ENCODE data around the gene ATP8B4.
"Not testable (repeated sequence)": the region's sequence is repeated elsewhere in the genome, so short reads cannot be mapped to it uniquely, and the experiment has no call there.

ATP8B4 gene

DNA sequence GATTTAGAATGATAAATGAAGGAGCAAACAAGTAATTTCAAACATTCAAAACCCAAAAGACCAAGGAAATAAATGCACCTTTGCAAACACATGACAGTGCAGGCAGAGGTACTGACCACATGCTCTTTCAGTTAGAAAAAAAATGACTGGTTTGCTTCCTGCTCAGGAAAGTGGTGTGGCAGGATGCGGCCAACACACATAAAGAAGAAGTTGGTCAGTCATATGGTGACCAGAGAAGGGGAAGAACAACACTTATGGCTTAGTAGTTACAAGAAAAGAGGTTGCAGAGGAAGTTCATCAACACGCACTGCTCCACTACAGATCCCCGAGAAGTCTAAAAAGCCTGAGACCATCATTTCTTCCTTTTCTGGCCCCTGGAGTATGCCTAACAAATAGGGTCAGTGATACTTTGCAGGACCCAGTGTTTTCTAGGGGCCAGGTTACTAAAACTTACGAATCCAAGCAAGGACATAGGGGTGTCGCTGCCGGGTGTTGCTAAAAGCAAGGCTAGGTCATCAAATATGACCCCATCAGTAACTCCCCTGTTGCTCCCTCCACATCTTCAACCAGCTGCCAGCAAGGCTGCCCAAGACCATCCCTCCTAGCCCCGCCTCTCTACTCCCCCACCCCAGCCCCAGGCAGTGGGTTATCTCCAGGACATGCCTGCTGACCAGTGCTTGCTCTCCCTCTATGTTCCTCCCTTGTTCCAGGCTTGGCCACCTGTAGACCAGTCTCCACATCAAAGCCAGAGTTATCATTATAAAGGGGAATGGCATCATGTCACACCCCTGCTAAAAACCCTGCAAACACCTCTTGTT, 11.2 kb downstream of the ATP8B4 start:
- no peak for DNase-seq (ENCODE audit: low spot score)

DNA sequence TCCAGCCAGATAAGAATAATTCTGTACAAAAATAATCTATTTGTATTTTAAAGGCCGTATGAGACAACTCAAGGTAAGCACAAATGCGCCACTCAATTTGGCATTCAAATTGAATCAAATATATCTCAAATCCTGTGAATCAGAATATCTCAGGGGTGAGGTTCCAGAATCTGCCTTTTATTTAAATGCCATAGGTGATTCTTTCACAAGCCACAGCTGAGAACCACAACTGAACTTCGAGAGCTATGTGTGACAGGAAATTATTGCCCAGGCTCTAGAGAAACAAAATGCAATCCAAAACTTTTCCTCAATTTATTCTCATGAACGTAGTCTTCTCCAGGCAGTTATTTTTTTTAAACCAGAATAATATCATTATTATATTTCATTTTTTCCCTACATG, 11.9 kb downstream of the ATP8B4 start:
- DNase-seq (ENCODE audit: low spot score): no peak

DNA sequence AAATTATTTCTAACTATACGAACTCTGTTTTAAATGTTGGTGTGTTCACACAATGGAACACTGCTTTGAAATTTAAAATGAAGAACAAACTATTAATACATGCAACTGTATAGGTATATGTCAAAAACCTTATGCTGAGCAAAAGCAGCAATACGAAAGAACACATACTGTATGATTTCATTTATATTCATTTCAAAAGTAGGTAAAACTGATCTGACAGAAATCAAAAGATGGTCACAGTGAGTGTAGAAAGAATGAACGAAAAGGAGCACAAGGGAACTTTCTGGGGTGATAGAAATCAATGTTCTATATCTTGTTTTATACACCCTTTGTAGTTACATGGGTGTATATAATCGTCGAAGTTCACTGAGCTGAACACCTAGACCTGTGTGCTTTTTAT, 12.6 kb downstream of the ATP8B4 start:
- DNase-seq (ENCODE audit: low spot score): no peak

DNA sequence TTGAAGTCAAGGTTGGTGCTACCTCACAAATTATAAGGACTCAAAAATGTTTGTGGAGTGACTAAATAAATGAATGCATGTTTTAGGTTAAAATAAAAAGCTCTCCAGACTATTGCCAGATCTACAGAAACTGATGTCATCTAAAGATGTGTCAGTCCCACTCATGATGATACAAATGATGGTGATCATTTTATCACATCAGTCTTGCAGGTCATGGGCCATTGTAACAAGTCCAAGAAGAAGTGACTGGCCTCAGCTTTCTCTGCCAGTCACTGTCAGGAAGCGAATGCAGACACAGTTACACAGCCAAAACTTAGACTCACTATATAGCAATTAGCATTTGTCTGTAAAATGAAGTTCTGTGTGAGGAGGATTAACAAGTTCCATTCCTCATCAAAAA, 18.5 kb downstream of the ATP8B4 start:
- no peak for DNase-seq (ENCODE audit: low spot score)

DNA sequence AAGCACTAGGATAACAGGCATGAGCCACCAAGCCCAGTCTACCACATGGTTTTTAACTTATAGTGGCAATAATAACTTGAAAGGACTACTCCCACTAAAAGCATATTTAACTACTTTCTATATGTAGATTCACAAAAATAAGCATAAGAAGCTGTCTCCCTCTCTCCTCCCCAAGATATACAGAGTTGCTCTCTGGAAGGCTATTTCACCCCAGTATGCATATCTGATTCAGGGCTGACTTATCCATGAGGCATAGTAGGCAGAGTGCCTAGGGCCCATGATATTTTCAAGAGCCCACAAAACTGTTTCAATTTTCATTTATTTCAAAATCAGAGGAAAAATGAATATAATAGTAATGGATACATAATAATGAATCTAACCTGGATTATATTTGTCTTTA, 20.5 kb downstream of the ATP8B4 start:
- DNase-seq (ENCODE audit: low spot score): no peak

DNA sequence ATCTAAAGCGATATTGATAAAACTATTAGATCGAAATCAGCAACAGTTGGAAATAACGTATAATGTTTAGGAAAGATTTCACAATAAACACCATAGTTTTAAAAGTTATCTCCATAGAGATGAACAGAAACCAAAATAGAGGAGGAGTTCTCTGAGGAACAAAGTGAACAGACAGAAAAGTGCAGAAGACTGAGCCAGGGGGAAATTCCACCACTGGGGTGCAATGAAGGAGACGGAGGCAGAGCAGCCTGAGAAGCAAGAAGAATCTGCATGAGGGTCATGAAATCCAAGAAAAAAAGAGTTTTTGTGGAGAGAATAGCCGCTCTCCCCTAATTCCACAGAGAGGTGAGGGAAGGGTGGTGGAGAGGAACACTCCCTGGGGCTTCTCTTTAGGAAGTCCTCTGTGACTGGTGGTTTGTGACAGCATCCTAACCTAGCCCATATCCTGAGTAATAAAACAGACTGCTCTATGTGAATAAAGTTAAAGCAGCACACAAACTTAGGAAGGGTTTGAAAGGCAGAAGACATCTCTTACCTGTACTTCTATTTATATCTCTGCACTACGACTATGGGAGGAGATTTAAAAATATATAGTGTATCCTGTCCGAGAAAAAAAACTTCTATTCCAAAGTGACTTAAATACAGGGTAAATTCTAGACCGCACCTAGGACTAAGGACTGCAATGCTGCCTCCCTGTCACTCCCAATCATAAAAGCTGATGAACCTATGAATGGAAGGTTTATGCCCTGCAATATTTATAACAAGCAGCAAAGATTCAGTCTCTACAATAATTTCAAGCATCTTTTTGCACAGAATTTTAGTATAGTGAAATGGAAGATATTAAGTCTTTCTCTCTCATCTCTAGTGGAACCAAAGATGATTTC, 22.9 kb downstream of the ATP8B4 start:
- no peak for DNase-seq (ENCODE audit: low spot score)

DNA sequence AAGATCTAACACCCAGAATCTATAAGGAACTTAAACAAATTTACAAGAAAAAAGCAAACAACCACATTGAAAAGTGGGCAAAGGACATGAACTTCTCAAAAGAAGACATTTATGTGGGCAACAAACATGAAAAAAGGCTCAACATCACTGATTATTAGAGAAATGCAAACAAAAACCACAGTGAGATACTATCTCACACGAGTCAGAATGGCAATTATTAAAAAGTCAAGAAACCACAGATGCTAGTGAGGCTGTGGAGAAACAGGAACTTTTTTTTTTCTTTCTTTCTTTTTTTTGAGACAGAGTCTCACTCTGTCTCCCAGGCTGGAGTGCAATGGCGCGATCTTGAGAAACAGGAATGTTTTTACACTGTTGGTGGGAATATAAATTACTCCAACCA, 29.6 kb downstream of the ATP8B4 start:
- not testable (repeated sequence) for DNase-seq (ENCODE audit: low spot score)

DNA sequence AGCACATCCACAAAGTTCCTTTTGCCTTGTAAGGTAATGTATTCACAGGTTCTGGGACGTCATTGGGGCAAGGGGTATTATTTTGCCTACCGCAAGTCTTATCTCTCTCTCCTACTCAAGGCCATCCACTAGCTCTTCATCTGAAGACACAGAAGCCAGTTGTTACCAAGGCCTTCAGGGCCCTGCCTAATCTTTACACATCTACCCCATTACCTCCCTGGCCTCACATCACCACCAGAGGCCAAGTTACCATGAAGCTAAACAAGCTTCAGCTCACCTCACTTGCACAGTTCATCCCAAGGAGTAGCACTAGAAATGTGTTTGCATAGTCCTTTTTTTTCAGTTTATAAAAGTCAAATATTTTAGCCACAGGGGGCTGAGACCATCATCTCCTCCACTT, 34.1 kb downstream of the ATP8B4 start:
- no peak for DNase-seq (ENCODE audit: low spot score)

DNA sequence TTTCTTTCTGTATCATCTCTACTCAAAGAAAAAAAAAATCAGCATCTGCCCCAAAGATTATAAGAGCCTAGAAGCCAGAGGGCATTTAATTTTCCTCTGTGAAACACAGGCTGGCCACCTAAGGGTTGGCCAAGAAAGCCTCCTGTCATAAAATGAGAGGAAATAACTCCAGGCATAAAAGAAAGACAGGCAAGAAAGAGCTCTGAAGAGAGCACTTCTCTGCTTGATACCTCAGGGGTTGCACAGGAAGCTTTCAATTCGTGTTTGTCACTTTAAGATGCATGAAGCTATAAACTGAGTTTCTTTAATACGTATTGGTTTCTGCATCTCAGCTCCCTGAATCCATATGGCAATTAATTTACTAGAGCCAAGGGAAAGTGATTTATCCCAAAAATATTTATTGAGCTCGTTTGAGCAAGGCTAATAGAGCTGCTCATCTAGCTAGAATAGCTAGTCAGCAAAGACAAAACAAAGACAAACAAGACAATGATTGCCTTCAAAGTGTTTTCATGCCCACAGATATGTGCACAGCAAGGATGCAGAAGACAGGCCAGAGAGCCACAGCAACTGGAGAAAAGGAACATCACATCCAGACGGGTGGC, 35.5 kb downstream of the ATP8B4 start:
- DNase-seq (ENCODE audit: low spot score): no peak

DNA sequence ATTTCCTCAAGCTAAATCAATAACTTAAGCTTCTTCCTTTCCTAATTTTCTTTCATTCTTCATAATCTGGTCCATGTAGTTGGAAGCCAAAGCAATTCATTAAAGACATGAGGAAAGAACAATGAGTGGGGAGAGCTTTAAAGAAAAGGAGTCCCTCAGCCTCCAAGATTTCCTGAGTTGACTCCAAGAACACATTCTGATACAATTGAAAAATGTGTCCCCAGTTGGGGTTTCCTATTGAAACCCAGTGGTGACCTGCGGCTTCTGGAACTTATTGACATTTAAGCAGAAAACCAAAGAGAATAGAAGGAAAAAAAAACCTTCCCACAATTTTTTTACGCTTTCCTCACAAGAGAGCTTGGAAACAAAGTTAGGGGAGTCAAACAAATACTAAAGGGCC, 37.0 kb downstream of the ATP8B4 start:
- DNase-seq (ENCODE audit: low spot score): no peak

DNA sequence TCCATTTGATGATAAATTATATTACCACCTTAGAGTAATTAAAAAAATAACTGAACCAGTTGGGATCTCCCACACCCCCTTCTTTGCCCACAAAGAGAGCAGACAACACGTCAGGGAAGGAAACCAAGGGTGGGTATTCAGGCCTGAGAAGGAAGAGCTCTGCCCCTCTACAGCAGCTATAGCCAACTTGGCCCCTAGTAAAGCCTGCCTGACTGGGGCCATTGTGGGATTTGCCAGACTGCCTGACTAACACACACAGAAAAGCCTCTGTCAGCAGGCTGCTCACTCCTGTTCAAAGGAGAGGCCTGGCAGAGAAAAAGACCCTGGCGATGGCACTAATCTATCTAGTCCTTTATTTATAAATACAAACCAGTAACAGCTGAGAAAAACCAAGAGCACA, 41.4 kb downstream of the ATP8B4 start:
- no peak for DNase-seq (ENCODE audit: low spot score)

DNA sequence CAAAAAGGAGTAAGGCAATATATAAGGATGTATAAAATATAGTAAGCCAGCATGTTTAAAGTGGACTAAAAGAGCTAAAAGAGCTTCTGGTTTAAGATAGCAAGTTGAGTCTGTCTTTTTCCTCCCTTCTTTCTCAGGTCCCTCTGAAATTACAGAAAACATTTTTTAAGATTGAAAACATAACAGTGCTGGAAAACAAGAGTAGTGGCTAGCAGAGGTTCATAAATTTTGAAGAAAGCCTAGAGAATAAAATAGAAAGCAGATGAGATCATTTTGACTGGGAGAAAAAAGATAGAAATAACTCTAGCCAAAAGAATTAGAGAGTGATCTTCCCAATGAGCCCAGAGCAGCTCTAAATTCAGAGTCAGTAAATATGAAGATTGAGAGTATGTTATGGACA, 41.9 kb downstream of the ATP8B4 start:
- no peak for DNase-seq (ENCODE audit: low spot score)

DNA sequence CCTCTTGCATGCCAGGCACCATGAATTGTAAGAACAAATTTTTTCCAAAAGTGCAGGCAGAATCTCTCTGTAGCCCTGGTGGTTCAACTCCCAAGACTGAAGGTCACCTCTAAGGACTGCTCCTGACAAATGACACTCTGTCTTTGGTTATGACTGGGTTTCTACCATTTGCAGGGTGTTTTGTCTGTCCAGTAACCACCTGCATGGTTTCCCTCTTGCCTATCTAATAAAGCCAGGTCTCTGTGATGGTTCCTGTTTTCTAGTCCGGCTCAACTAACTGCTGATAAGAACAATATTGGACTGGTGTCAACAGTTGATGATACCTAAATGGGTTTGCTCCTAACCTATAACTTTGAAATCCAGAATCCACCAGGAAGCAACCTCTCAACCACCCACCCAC, 43.7 kb downstream of the ATP8B4 start:
- DNase-seq (ENCODE audit: low spot score): no peak

DNA sequence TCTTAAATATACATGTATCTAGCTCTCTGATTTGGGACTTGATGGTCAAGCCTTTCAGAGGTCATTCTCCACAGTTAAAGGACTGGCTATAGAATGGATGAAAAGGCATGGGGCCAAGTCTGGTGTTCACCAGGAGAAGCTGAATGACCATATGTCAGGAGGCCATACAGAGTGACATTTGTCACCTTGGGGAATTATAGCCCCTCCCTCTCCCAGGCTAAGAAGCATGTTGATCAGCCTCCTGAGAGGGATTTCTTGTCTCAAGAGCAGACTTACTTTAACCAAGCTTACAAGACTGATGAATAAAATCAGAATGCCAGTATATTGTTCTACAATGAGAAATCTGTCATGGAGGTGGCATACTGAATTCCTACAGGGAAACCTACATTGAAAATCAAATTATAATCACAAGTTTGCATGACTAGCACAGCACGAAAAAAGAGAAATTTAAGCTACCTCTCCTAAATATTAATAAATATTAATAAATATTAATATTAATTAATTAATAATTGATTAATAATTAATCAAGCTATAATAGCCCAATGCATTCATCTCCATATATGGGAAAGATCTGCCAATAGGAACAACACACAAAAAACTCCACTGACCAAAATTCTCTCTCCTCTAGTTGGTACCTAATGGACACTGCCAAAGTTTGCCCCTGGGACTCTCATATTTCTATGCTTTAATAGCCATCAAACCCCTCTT, 47.3 kb downstream of the ATP8B4 start:
- no peak for DNase-seq (ENCODE audit: low spot score)

DNA sequence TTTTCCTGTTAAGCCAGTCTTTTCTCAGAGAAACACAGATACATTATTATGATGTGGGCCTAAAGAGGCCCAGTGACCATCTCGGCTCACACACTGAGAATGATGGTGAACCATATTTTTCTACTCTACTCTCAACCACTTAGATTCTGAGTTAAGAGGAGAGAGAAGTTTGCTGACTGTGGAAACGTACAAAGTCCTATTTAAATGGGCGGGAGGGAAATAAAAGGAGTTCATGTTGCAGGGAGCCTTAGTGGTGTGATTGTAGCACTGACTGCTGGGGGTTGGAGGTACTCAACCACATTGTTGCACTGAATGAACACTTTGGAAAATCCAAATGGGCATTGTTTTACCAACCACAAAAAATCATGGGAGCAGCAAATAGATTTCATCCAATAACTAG, 51.0 kb downstream of the ATP8B4 start:
- DNase-seq (ENCODE audit: low spot score): no peak

DNA sequence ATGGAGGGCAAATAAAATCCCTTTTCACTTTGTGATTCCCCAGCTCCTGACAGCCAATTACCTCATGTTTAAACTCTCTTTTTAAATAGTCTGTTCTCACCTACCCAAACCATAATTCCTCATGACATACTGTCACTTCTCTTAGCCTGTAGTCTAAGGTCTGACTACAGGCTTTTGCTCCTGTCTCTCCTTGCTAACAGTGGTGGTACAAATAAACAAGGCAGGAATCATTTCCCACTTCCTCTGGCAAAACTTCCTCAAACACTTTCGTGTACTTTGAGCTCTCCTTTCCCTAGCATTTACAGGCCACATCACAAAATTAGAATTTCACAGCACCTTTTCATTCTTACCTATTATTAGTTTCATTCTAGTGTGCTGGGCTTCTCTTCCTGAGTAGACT, 51.8 kb downstream of the ATP8B4 start:
- no peak for DNase-seq (ENCODE audit: low spot score)

DNA sequence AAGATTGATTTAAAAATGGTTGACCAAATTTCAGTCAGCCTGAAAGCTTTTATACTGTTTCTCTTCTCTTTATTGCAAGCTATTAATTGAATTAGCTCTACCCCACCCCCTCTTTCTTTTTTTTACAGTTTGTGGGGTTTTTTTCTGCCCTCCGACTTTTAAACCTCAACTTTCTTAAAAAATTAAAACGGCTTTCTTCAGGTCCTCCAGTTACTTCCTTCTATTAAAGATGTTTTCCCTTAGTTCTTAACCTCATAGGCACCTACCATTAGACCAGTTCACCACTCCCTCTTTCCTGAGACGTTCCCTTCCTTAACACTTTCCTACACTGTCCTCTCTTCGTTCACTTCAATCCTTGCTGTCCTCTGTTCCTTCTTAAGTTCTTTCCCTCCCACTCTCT, 52.4 kb downstream of the ATP8B4 start:
- no peak for DNase-seq (ENCODE audit: low spot score)

DNA sequence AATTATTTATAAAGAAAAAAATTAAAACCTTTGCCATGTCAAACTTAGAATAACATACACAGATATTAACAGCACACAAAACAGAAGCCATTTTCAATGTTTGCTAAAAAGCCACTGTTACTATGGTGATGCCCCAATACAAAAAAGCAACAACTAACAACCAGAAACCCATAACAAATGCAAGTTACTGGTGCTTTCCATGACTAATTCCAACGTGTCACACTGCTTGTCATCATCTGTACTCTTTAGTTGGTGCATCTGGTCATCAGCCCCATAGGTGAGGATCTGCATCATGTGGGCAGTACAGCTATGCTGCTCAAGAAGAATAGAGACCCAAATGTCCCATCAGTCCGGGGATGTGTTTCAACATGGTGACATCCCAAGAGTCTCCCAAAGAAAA, 52.8 kb downstream of the ATP8B4 start:
- DNase-seq (ENCODE audit: low spot score): no peak

DNA sequence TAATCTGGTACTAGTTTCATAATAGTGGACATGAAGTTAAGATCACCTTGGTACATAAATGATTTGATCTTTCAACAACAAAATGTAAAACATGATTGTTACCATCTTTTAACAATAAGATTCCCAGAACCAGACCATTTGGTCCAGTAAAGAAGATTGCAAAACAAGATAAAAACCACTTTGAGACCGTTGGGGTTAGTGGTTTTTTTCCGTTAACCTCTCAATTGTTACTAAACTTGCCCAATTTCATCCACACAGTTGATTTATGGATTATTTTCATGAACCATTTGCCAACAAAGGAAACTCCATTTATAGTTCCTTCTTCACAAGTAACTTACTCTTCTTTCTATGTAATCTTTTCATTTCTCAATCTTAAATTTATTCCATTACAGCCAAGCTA, 53.8 kb downstream of the ATP8B4 start:
- no peak for DNase-seq (ENCODE audit: low spot score)

DNA sequence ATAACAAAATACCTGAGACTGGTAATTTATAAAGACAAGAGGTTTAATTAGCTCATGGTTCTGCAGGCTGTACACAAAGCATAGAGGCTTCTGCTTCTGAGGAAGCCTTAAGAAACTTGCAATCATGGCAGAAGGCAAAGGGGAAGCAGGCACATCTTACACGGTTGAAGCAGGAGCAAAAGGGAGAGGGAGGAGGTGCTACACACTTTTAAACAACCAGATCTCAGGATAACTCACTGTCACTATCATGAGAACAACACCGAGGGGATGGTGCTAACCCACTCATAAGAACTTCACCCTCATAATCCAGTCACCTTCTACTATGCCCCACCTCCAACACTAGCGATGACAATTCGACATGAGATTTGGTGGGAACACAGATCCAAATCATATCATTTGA, 54.4 kb downstream of the ATP8B4 start:
- DNase-seq (ENCODE audit: low spot score): no peak

DNA sequence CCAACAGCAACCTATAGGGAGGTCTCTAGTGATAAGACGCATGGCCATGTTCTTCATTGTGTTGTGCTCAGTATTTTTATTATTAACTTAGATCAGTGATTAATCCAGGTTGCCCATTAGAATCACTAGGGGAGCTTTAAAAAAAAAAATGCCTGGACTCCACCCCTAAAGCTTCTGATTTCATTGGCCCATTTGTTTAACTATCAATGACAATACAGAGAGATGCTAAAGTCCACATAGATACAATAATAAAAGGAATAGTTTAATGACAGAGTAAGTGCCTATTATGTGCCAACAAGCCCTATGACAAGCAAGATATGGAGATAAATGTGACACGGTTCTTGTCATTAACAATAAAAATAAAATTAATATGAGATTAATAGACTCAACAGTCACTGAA, 55.8 kb downstream of the ATP8B4 start:
- no peak for DNase-seq (ENCODE audit: low spot score)

DNA sequence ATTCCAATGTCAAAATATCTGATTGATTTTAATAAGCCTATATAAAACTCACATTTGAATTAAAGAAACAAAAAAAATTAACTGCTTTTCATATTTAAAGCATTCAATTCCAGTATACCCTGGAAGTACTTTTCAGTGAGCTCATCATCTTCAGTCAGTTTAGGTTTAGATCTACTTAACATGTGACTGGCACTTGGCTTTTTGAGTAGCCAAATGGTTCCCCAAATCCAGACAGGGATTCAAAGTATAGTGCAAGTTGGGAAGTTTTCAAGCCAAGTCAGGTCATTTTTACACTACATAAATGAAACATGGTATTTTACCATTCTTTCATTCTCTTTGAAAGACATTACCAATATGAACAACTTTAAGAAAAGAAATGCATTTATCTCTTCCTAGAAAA, 57.5 kb downstream of the ATP8B4 start:
- DNase-seq (ENCODE audit: low spot score): no peak
